GM12892 (cell line): ENCODE measurements around the gene FANCC.

Experiments
- DNase-seq: peaks from one replicate; pipeline ENCODE4 v3.0.0; 2011; ENCODE audit not compliant: insufficient read length
- FAIRE-seq: peaks from 2 replicates; lab custom pipeline; 2011; peaks lifted over from hg19 to GRCh38; lab: Jason Lieb, UNC
- POLR2A ChIP-seq: IDR thresholded peaks from 2 replicates; pipeline ENCODE4 v1.6.1; 2011; ENCODE audit warnings: low read depth, low read length, control low read depth
- POLR2AphosphoS5 ChIP-seq: IDR thresholded peaks from 2 replicates; pipeline ENCODE4 v1.6.1; 2011; ENCODE audit warnings: low read depth, low read length, control low read depth
- TAF1 ChIP-seq: IDR thresholded peaks from 2 replicates; pipeline ENCODE4 v1.6.1; 2011; ENCODE audit warnings: low read depth, mild to moderate bottlenecking, control low read depth, low read length, borderline replicate concordance

The FANCC gene

GRCh38 chr9:95079461-95079860 is 238.0 kb downstream of the FANCC start:
- DNase-seq = no peak
- no peak for FAIRE-seq
- TF ChIP-seq TAF1 = no peak

GRCh38 chr9:95078939-95079338 is 238.6 kb downstream of the FANCC start:
- TF ChIP-seq POLR2AphosphoS5 (no peak), TAF1 (no peak), POLR2A (no peak)
- FAIRE-seq (no peak), DNase-seq (no peak)

- FAIRE-seq (no peak), DNase-seq (no peak)
- no peak for TF ChIP-seq POLR2A
- no peak for TF ChIP-seq POLR2AphosphoS5
- no peak for TF ChIP-seq TAF1
These were observed 239.0 kb downstream of the FANCC start for GRCh38 chr9:95078511-95078910.

- FAIRE-seq (no peak), DNase-seq (no peak)
- TF ChIP-seq TAF1 = no peak
- no peak for TF ChIP-seq POLR2A
- TF ChIP-seq POLR2AphosphoS5 = no peak
These were observed 239.6 kb downstream of the FANCC start for GRCh38 chr9:95077766-95078370.

- FAIRE-seq (no peak), DNase-seq (no peak)
- TF ChIP-seq TAF1 (no peak), POLR2AphosphoS5 (no peak), POLR2A (no peak)
These were observed 240.3 kb downstream of the FANCC start for GRCh38 chr9:95077053-95077765.

- FAIRE-seq (no peak), DNase-seq (no peak)
- TF ChIP-seq POLR2A (no peak), TAF1 (no peak), POLR2AphosphoS5 (no peak)
These were observed 240.8 kb downstream of the FANCC start for GRCh38 chr9:95076696-95077052.

GRCh38 chr9:95075700-95076099 is 241.8 kb downstream of the FANCC start:
- TF ChIP-seq POLR2A (no peak), POLR2AphosphoS5 (no peak), TAF1 (no peak)
- FAIRE-seq = no peak

GRCh38 chr9:95074632-95075031 is 242.9 kb downstream of the FANCC start:
- DNase-seq (no peak), FAIRE-seq (no peak)
- no peak for TF ChIP-seq POLR2AphosphoS5
- no peak for TF ChIP-seq POLR2A
- TF ChIP-seq TAF1 = no peak

More at GRCh38 chr9:95075700-95076099, 241.8 kb downstream of the FANCC start:
- DNase-seq = no peak

GRCh38 chr9:95073918-95074317 is 243.6 kb downstream of the FANCC start:
- DNase-seq (no peak), FAIRE-seq (no peak)
- TF ChIP-seq TAF1 = no peak
- TF ChIP-seq POLR2A = no peak
- no peak for TF ChIP-seq POLR2AphosphoS5

- TF ChIP-seq POLR2AphosphoS5 (no peak), POLR2A (no peak), TAF1 (no peak)
- FAIRE-seq (no peak), DNase-seq (no peak)
These were observed 244.4 kb downstream of the FANCC start for GRCh38 chr9:95073042-95073607.

- FAIRE-seq (no peak), DNase-seq (no peak)
- TF ChIP-seq TAF1 (no peak), POLR2A (no peak)
These were observed 245.6 kb downstream of the FANCC start for GRCh38 chr9:95071925-95072324.

- FAIRE-seq = no peak
- no peak for DNase-seq
These were observed 246.1 kb downstream of the FANCC start for GRCh38 chr9:95071450-95071849.

GRCh38 chr9:95070549-95071021 is 246.9 kb downstream of the FANCC start:
- TF ChIP-seq TAF1 (no peak), POLR2AphosphoS5 (no peak), POLR2A (no peak)
- FAIRE-seq (no peak), DNase-seq (no peak)

More at GRCh38 chr9:95071450-95071849, 246.1 kb downstream of the FANCC start:
- TF ChIP-seq POLR2A (no peak), TAF1 (no peak)

- no peak for FAIRE-seq
- TF ChIP-seq POLR2AphosphoS5 = no peak
- no peak for TF ChIP-seq TAF1
- TF ChIP-seq POLR2A = no peak
These were observed 249.6 kb downstream of the FANCC start for GRCh38 chr9:95067897-95068296.

More at GRCh38 chr9:95067897-95068296, 249.6 kb downstream of the FANCC start:
- no peak for DNase-seq
